Measurements from ENCODE around the gene SURF4.

SURF4 gene

DNA sequence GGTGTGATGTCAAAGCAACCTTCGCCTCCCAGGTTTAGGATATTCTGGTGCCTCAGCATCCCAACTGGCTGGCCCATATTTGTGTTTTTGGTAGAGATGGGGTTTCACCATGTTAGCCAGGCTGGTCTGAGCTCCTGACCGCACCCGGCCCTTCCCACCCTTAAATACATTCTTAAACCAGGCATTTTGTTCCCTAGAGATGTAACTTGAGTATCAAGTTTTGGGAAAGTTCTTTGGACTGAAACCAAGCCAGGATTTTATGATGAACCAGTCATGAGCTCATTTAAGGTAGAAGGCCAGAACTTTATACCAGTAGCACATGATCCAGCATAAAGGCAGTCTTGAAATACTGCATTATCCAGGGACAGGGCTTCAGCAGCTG lies 24.3 kb downstream of the SURF4 start:
- TF ChIP-seq, protein P1, sequence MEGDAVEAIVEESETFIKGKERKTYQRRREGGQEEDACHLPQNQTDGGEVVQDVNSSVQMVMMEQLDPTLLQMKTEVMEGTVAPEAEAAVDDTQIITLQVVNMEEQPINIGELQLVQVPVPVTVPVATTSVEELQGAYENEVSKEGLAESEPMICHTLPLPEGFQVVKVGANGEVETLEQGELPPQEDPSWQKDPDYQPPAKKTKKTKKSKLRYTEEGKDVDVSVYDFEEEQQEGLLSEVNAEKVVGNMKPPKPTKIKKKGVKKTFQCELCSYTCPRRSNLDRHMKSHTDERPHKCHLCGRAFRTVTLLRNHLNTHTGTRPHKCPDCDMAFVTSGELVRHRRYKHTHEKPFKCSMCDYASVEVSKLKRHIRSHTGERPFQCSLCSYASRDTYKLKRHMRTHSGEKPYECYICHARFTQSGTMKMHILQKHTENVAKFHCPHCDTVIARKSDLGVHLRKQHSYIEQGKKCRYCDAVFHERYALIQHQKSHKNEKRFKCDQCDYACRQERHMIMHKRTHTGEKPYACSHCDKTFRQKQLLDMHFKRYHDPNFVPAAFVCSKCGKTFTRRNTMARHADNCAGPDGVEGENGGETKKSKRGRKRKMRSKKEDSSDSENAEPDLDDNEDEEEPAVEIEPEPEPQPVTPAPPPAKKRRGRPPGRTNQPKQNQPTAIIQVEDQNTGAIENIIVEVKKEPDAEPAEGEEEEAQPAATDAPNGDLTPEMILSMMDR (conservative IDR thresholded peaks at IDR 0.05; ENCODE audit: low read depth, low read length): no peak
- DNase-seq (ENCODE audit: low read depth): no peak
- H3K4me3 ChIP-seq (ENCODE audit: low read length): no peak overlapping the region

DNA sequence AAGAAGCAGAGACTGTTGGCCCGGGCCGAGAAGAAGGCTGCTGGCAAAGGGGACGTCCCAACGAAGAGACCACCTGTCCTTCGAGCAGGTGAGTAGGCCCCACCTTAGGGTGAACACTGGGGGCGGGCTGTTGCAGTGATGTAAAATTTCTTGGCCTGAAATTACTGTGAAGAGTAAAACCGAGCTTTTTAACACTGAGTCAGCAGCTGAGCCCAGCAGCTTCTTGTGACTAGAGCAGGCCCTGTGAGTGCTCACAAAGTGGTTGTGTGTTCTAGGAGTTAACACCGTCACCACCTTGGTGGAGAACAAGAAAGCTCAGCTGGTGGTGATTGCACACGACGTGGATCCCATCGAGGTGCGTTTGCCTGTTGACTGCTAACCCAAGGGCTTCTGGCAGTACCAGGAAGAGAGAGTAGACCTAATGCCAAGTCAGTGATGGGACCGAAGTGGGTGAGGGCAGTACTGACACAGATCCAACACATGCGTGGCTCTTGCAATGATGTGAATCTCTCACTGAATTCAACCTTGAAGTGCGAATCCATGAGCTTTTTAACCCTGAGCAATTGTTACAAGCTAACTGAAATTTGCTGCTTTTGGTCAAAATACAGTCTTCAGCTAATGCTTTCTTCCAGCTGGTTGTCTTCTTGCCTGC lies 25.8 kb downstream of the SURF4 start:
- H3K4me3 ChIP-seq (ENCODE audit: low read length): peak overlapping the region; percentile 100
- TF ChIP-seq, protein P1 (conservative IDR thresholded peaks at IDR 0.05; ENCODE audit: low read depth, low read length): no peak
- DNase-seq (ENCODE audit: low read depth): no peak

DNA sequence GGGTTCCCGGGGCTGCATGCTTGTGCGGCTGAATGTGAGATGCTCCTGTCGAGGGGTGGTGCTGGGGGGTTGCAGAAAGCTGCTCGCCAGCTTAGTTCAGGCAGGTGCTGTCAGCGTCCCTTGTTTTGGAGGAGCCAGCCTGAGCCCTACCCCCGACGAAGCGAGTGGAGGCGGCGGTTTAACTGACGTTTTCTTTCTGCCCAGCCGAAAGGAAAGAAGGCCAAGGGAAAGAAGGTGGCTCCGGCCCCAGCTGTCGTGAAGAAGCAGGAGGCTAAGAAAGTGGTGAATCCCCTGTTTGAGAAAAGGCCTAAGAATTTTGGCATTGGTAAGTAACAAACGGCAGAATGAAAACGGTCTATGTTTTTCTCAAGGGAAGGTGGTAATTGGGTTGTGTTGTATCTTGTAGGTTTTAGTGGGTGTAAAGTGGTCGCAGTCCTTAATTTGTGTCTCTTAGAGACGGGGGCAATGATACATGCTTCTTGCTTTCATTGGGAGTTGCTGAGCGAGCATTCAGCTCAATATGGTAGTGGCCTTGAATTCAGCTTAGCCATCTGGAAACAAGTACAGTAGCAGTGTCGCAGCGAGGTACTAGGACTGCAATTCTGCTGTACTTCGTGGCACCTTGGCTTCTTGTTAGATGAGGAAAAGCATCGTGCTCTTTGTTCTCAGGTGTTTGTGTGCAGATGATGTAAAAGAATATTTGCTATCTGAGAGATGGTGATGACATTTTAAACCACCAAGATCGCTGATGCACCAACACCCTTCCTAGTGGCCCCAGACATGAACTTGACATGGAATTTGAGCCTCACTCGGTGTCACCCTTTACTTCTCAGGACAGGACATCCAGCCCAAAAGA lies 26.9 kb downstream of the SURF4 start:
- DNase-seq (ENCODE audit: low read depth): no peak
- TF ChIP-seq, protein P1 (conservative IDR thresholded peaks at IDR 0.05; ENCODE audit: low read depth, low read length): no peak
- H3K4me3 ChIP-seq (ENCODE audit: low read length): peak overlapping the region; percentile 100

DNA sequence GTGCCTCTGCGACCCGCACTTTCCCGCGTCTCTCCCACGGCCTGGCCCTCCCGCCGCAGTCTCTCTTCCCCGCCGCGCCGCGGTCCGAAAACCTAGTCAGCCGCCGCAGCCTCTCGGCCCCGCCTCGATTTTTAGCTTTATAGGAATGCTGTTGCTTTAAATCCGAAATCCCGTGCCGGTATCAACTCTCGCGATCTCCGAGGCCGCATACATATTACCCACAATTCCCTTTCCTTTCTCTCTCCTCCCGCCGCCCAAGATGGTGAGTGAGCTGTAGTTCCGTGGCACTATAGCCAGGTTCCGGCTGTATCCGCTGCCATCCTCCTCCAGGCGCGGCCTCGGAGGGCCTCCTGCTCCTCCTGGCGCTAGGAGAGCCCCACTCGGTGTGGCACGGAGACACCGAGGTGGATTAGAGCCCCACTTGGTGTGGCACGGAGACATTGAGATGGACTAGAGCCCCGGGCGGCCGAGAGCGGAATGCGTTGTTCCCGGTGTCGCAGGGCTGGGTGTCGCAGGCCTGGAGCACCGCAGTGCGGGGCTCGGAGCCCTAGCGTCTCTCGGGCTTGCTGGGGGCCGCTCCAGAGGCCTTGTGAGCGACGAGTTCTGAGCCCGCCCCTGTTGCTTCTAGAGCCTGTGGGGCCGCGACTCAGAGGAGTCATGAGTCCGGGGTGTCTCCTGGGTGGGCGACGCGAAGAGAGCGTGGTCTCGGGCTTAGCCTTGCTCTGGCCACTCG lies 27.7 kb downstream of the SURF4 start, which contains the start of the genes MED22 and RPL7A:
Gene MED22, minus strand, starts transcription at position 147 of the 733 bp plus-strand sequence. CDS start 1,469 bp downstream, outside the sequence.
Gene RPL7A, plus strand, starts transcription at position 234 of the 733 bp plus-strand sequence. Its CDS starts 26 bp downstream, at position 260.
- TF ChIP-seq, protein P1 (conservative IDR thresholded peaks at IDR 0.05; ENCODE audit: low read depth, low read length): no peak
- H3K4me3 ChIP-seq (ENCODE audit: low read length): peak within 1 kb of the TSS; percentile 100
- DNase-seq (ENCODE audit: low read depth): peak; percentile 88

DNA sequence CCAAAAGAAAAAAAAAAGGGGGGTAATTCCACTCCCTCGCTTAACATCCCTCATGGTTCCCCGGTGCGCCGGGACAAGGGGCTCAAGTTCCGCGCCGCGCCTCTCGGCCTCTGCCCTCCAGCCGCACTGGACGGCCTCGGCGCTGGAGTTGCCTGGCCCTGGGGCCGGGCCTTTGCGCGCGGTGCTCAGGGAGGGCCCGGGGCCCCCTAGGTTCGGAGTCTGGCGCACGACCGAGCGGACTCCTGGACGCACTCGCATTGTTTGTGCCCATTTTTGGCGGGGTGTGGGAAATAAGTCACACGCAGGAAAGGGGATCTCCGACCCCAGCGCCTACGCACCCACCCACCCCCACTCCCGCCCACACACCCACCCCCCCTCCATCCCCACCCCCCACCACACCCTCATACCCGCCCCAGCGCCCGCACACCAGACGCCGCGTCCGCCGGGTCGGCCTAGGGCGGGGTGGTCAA lies 28.3 kb downstream of the SURF4 start:
- DNase-seq (ENCODE audit: low read depth): no peak
- TF ChIP-seq, protein P1 (conservative IDR thresholded peaks at IDR 0.05; ENCODE audit: low read depth, low read length): no peak
- peak overlapping the region; percentile 100 for H3K4me3 ChIP-seq (ENCODE audit: low read length)

DNA sequence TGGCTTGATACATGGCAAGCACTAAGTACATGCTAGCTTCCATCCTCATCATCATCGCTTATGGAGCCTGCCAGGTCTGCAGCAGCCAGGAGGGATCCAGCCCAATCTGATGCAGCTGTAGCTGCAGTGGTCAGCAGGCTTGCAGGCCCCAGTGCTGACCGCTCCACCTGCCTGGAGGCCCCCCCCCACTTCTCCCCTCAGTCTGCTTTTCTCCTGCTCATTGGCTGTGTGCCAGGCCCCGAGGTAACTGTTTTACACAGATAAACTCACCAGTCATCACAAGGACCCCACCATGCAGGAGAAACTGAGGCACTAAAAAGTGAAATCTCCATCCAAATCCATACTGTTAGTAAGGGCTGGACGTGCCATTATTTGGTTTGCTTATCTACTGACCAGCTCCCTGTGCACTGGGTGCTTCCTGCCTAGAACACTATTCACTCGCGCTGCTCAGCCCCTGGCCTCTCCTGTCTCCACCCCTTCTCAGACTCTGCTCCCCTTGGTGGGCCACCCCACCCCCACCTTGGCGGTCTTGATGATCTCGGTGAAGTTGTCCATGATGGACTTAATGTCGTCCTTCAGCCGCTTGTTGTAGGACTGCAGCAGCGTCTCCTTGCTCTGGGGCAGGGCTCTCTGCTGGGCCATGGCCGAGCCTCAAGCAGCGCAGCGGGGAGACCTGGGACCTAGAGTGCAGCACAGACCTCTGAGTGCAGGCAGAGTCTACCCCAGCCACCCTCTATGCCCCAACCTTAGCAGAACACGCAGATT lies 29.7 kb downstream of the SURF4 start:
- TF ChIP-seq, protein P1 (conservative IDR thresholded peaks at IDR 0.05; ENCODE audit: low read depth, low read length): no peak
- peak overlapping the region; percentile 100 for H3K4me3 ChIP-seq (ENCODE audit: low read length)
- no peak for DNase-seq (ENCODE audit: low read depth)
